NCI-H2029 (cell line): ENCODE results near the gene LOXHD1.

Source experiments
- DNase-seq: peaks from one replicate; lab custom pipeline; 2025; lab: John Stamatoyannopoulos, UW

Gene LOXHD1

DNA sequence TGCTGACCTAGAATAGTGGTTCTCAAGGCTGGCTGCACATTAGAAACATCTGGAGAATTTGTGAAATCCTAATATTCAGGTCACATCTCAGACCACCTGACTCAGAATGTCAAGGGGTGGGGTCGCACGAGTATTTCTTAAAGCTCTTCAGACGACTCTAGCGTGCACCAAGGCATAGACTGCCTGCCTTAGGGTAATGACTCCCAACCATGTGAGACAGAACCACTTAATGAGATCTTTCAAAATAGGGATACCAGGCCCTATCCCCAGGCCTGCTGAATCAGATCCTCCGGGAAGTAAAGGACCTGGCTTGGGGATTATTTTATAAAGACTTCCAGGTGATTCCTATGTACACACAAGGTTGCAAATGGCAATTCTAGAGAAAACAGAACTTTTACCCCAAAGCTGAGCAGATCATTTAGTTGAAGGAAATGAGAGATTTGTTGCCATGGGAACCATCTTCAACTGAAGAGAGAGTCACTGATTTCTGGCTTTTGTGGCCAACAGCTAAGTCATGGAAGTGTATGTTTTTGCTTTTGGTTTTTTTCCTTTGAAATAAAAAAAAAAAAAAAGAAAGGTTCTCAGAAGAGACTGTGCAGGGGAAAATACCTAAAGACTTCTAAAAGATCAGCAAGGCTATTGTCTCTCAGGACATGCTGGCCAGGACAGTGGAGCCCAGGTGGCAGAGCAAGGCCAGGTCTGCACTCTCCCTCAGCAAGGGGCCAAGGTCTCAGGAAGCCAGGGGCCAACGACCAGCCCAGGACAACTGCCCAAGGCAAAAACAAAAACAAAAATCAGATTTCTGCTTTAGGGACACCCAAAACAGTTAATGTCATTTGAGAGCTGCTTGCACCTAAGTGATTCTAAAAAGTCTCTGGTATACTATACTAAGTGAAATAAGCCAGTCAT is 15.3 kb upstream of the LOXHD1 start:
- DNase-seq: no peak

DNA sequence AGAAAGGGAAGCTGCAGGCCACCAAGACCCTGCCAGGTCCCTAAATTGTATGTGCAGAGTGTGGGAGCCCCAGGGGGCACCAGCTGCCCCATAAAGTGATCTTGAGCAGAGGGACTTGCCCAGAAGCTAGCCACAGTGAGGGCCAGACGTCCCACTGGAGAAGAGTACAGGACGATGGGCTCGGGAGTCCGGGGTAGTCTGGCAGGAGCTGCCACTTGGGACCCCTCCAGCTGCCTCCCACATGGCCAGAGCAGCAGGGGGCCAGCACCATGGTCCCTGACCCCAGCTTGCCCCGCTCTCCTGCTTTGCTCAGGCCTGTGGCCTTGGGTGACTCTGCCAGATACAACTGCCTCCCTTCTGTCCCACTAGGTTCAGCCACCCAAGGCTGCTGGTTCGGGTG is 11.7 kb upstream of the LOXHD1 start:
- DNase-seq: no peak

DNA sequence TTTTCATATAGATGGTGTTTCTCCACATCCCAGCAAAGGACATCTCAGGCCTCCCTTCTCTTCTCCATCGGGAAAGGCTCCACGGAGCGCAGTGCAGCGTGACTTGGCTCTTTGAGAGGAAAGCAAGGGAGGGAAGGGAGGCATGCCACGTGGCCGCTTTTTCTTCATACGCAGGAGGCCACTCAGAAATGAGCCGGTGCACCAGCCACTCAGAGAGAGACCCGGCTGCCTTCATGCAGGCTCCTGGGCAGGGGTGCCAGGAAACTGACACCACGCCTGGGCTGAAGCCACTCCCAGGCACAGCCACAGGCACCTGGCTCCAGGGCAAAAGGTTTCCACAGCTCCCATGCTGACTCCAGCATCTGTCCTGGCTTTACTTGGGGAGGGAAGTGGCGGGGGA is 11.1 kb upstream of the LOXHD1 start:
- no peak for DNase-seq

GRCh38 chr18:46663539-46663938 is 6.5 kb upstream of the LOXHD1 start:
- no peak for DNase-seq

DNA sequence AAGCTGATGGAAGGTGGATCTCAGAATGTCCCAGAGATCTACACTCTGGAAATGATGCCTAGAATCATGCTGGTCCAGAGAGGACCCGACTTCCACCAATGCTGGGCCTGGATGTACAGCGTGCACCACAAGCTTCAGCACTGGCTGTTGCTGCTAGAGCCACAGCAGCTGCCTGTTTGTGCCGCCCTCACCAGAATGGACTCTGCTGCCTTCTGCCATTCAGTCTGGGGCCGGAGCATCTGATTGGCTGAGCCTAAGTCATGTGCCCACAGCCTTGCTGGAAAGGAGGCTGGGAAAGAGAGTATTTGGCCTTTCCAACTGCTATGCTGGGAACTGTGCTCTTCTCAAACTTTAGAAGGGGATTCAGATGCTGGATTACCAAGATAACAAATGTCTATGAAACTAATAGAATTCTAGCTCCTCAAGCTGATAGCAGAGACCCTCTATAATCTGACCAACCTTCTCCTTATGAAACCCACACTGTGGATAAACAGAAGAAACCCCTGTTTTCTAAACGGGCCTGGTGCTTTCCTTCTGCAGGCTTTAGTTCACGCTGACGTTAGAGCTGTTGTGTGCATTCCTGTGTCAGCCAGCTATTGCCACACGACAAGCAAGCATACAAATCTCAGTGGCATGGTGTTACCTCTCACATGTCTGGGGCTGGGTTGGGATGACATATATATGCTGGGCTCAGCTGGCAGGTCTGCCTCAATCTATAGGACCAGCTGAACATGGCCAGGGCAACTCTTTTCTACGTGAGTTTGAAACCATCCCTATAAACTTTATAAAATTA is 4.1 kb upstream of the LOXHD1 start:
- DNase-seq: no peak

DNA sequence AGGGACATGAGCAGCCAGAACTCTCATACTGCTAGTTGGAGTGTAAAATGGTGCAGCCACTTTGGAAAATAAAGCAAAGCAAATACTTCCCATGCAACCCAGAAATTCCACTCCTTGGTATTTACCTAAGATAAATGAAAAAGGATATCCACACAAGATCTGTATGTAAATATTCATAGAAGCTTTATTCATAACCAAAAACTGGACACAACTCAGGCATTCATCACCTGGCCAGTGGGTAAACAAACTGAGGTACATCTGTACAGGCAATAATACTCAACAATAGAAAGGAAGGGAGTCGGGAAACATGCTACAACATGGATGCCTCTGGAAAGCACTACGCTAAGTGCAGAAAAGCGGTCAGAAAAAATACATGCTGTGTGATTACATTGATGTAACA is 2.5 kb upstream of the LOXHD1 start:
- no peak for DNase-seq

- DNase-seq: no peak
Measured at GRCh38 chr18:46656326-46657114, 500 bp downstream of the LOXHD1 start.

DNA sequence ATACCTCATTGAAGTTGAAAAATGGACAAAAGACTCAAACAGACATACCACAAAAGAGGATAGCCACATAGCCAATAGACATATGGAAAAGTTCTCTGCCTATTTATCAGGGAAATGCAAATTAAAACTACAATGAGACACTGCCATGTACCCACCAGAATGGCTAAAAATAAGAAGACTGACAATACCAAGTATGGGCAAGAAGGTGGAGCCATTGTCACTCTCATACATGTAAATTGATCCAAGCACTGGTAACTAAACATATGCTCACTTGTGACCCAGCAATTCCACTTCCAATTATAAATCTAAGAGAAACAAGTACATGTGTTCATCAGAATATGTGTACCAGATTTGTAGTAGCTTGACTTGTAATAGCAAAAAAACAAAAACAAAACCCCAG is 4.6 kb downstream of the LOXHD1 start:
- DNase-seq: no peak

DNA sequence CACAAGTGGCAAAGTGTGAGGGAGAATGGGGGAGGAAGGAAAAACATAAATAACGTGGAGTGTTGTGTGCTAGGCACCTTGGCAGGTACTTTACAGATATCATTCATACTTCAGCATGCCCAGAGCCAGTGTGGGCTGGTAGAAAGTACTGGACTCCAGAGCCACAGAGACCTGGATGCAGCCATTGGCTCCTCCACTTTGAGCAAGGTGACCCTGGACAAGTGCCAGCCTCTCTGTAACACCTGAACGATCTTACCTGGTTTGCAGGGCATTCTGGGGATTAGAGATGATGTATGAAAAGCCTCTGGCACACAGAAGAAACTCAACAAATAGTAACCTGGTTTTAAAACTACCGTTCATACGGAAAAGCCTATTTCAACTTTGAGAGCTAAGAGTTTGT is 6.3 kb downstream of the LOXHD1 start:
- no peak for DNase-seq

DNA sequence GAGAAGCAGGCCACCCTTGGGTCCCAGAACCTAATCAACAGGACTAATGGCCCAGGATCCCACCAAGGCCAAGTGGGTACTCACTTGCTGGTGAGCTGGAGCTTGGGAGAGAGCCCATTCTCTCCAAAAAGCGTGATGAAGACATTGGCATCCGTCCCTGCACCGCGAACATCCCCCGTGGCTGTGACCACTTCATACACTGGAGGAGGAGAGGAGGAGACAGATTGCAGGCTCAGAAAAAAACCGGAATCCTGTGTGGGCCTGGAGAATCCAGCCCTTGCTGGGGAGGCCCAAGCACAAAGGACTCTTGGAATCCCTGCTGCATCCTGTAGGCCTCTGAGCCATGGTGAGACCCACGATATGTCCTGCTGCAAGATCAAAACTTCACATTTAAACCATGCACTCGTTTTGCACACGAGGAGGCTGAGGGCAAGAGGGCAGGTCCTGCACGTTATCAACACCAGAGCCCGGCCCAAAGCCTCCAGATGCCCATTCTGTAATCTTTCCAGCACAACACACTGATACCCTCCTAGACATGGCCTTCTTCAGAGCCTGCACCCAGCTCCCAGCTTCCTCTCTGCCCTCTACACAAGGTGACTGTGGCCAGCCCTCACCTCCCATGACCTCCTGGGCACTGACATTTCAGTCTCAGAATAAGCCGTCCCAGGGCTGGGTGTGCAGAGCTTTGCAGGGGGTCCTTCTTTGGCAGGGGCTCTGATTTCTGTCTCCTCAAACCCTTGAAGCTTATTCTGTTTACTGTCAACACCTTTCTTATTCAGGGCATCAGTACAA is 7.8 kb downstream of the LOXHD1 start:
- DNase-seq: no peak

GRCh38 chr18:46646468-46646867 is 10.6 kb downstream of the LOXHD1 start:
- no peak for DNase-seq

- no peak for DNase-seq
Measured at GRCh38 chr18:46642561-46642960, 14.5 kb downstream of the LOXHD1 start.

GRCh38 chr18:46641917-46642316 is 15.1 kb downstream of the LOXHD1 start:
- no peak for DNase-seq

GRCh38 chr18:46639386-46639785 is 17.6 kb downstream of the LOXHD1 start:
- DNase-seq: no peak

DNA sequence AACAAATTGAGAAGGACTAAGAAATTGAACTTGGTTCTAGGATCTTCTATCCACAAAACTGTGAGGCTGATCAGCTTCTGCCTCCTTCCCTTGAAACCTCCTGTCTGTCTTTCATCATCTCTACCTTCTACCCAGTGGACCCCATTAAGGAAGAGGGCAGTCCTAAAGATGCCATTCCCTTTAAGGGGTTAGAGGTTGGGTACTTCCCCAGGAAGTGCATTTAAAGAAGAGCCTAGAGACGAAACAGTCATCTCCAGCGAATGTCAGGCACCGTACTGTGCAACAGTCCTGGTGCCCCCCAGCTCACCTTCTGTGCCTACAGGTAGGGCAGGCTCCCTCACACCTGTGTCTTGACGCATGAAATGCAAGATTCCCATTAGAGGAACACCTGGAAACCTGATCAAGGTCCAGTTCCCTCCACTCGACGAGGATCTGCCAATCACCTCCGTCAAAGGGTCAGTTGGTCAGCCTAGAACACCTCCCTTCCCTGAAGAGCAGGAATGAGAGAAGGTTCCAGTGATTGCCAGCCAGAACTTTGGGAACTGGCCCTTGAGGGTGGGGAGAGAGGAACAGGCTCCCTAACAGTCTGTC is 20.9 kb downstream of the LOXHD1 start:
- DNase-seq: no peak

- no peak for DNase-seq
Measured at GRCh38 chr18:46632401-46633071, 24.5 kb downstream of the LOXHD1 start.

DNA sequence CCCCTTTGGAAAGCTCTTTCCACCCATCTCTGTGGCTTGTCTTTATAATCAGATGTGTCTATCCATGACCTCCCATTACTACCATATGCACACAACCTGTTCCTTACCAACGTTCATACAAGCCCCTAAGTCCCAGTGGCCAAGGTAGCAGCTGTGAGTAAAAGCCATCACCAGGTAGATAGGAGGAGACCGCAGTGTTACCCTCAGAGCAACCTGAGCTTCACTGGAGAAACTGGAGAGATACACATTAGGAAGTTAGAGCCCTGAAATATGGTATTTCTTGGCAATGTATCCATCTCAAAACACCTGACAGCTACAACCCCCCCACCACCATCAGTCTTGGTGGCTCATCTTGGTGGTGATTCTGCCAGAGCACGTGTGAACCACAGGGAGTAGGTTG is 26.0 kb downstream of the LOXHD1 start:
- no peak for DNase-seq

GRCh38 chr18:46630160-46630559 is 26.9 kb downstream of the LOXHD1 start:
- DNase-seq: no peak

DNA sequence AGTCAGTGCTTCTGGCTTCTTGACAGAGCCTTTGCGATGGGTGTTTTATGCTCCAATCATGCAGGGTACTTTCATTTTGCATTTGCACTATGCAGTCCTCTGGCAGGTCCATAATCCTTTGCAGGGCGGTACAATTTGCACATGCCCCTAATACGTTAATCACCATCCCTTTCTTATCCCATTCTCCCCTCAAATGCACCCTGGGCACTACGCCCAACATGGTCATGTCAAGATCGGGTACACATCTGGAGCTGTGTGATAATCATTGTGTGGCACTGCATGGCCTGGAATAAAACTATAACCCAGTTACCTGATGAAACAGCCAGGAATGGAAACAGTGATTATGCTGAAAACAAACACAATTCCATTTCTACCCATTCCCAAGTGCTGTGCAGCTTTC is 27.7 kb downstream of the LOXHD1 start:
- no peak for DNase-seq

- DNase-seq: no peak
Measured at GRCh38 chr18:46628206-46628605, 28.8 kb downstream of the LOXHD1 start.

- no peak for DNase-seq
Measured at GRCh38 chr18:46627136-46627535, 29.9 kb downstream of the LOXHD1 start.
